Measurements from ENCODE around the gene ALPP.
A peak's percentile ranks its signal among the peaks of the same experiment; 100 is the strongest.
"Not testable (repeated sequence)": the region's sequence is repeated elsewhere in the genome, so short reads cannot be mapped to it uniquely, and the experiment has no call there.

ALPP gene

DNA sequence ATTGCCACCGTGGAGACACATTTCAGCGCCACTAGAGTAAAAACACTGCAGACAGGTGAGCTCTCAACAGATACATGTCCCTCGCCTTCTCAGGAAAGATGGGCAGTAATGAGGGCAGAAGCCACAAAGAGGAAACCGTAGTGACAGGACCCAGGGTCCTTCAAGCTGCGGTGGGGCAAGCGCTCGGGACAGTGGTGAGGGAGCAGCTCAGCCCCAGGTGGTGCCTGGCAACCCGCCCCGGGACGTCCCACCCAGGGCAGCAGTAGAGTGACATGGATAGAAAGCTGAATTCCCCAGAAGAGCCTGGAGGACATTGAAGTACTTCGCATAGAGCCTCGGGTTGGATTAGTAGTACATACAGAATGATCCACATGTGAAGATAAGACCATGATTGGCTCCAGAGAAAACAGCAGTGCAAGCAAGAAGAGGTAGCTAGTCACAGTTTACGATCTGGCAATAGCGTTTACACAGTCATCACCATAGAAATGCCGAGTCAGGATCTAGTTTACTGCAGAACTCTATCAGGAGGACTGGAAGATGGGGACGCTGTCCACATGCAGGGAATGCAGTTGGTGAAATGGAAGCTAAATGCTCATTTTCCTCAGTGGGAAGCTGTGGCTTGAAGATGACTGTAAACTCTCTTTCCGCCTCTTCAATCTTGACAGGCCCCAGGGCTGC, 37.4 kb upstream of the ALPP start:
- DNase-seq = no peak

DNA sequence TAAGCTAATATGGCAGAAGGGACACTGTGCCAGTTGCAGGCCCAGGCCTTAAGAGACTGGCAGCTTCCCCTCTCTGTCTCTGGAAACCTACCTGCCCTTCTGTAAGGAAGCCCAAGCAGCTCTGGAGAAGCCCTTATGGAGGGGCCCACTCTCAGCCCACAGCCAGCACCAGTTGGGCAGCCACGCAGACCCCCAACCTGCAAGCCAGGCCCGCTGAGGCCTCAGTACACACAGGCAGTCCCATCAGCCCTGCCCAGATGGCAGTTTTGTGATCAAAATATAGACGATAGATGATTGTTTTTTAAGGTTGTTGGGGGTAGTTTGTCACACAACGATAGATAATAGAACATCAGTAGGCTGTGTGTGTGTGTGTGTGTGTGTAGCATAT, 36.8 kb upstream of the ALPP start:
- DNase-seq = no peak

DNA sequence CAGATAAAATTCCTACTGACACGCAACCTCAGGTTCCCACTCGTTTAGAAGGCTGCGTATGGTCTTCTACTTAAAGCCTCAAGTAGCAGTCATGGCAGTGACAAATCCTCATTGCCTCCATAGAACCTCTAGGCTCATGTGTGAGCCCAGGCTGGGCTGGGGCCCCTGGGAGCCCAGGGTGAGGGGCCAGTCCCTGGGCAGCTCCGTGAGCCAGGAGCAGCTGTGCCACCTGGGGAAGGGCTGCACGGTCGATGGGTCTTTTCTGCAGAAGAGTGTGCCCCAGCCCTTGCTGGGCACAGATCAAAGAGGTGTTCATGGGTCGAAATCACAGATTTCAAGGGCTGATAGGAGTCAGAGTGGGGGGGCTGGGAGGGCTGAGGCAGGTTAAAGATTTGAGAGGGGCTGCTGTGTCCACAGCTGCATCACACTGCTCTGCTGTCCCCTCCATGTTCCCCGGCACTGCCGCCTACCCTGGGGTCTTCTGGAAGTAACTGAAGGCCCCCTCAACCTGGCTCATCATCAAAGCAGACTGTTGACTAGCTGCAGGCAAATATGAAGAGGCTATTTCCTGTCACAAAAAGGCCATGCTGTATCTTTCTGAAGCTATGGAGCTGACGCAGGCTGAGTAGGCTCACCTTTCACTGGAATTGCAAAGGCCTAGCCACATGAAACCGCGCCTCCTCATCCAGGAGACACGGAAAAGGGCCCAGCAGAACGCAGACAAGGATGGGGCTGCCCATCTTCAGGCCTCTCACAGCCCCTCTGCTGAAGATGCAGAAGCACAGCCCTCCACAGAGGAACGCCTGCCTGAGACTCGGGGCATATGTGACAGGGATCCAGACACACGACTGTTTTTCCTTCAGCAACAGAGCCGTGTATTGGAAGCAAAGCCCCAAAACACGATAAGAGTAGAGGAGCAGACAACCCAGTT, 35.7 kb upstream of the ALPP start:
- no peak for DNase-seq

DNA sequence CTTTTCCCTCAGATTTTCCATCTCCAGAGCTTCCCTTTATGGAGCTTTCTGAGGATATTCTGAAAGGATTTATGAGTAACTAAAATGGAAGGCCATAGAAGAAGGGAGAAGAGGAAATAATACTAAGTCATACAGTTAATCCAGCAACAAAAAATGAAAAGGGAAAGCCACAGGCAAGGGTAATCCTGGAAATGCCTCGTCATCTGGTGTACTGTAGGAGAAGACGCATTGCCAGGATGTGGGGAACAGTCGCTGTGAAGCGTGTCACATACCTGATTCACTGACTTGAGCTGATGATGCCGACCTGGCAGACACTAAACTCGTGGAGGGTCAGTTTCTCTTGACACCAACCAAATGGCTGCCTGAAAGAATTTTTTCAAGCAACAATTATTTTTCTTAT, 34.7 kb upstream of the ALPP start:
- DNase-seq = no peak

DNA sequence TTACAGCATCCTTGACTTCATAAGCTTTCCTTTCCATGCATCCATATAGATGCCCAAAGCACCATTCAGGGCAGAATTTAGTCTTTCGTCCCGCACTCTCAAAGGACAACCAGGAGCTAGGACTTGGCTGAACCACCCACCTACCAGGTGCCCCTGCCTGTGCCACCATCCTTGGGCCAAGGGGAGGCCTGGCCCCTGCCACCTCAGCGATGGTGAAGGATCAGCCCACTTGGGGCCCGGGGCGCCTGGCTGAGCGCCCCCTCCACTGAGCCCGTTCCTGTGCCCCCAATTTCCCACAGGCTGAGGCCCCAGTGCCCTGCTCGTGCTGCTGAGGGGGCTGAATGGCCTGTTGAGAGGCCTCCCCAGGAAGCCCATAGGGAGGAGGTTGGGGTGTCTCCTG, 33.3 kb upstream of the ALPP start:
- DNase-seq = no peak

DNA sequence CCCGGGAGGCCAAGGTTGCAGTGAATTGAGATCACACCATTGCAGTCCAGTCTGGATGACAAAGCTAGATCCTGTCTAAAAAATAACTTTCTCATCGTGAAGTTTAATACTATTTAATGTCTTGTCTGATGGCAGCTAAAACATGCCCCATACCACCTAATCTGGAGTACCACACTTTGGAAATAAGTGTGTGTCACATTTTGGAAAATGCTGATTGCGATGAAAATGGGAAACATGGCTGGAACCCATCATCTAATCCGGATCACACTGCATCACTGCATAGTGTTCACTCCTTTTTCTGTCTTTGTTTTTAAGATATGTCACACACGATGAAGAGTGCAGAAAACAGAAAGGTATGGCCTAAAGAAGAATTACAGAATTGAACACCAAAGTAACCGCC, 31.2 kb upstream of the ALPP start:
- no peak for DNase-seq

DNA sequence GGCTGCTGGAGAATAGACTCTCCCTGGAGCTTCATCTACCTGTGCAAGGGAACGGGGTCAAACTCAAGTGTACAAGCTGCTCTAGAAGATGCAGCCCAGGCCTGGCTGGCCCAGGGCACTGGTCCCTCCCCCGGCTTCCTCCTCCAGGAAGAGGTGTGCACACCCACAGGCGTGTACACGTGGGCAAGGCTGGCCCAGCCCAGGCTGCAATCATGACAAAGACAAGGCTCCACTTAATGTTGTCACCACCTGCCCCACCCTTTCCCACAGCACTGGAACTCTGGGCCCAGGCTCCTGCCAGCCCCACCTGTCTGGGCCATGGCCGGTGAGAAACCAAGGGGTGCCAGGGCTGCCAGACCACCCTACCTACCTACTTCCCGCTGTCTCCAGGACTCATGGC, 29.6 kb upstream of the ALPP start:
- DNase-seq = no peak

DNA sequence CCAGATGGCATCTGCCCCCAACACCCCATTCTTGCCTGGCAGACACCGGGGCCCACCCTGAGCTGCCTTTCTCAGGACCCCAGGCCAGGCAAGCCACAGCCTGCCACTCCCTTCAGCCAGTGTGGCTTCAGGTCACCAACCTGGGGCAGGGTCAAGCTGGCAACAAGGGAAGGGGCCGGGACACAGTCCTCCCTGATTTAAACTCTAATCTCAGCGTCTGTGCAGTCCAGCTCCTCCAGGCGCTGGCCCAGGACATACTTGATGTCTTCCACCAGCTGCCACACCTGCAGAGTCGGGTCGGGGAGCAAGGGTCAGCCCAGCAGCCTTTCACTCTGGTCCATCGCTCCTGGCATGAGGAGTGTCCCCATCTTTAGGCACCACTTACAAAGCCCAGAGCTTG, 29.0 kb upstream of the ALPP start:
- no peak for DNase-seq

DNA sequence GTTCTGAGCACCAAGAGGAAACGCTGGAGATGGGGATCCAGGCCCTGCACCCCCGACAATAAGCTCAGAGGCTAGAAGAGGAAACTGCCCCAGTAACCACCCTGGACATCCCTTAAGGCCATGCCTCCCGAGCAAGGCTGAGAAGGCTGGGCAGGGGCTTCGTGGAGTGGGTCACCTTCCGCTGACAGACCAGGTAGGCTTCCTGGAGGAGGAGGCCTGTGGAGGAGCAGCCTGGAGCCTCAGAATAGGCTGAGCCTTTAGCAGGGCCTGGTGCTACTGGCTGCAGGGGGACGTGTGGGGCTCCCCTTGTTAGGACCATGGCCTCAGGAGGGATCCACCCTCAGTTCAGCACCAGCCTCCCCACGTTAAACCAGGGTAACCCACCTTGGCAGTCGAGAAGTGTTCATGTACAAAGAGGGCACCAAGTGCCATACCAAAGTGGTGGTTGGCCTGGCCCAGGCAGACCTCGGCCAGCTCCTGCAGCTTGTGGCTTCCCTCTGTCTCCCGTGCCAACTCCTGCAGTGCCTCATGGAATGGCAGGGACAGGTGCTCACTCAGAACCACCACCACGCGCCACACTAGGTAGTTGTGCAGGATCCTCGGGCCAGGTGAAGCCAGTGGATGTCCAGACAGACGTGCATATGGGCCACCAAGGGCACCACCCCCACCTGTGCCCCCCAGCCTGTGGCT, 28.5 kb upstream of the ALPP start:
- no peak for DNase-seq

DNA sequence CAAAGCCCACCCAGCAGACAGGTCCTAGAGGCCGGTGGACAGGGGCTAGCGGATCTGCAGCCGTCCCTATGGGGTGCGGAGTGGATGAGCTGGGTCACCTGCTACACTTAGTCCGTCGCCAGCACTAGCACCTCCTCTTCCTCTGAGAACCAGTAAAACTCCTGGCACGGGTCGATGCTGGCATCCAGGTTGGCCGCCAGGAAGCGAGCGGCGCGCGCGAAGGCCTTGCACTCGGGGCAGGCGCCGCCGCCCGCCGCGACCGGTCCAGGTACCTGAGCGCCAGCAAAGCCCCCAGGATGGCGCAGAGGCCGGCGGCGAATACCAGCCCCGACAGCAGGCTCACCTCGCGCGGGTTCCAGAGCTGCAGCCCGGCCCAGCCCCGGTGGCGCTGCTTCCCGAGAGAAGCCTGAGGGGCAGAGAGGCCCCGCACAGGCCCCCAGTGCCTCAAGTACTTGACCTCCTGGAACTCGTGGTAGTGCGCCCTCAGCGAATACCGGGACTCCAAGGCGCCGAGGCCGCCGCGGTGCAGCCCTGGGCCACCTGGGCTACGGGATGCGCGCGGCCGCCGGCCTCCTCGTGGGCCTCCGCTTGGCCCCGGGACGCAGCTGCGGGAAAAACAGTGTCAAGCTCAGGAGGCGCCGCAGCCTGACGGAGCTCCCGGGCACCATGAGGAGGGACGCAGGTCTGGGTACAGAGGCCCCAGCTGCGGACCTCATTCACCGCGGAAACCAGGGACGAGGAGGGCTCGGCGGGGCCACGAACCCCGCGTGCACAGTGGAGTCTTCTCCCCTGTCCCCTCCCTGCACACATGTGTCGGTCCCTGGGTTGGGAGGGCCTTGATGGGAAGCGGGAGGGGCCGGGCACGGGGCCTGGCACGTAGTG, 27.5 kb upstream of the ALPP start:
- peak in 2 of 6 experiments; percentile 6 to 16 for DNase-seq

DNA sequence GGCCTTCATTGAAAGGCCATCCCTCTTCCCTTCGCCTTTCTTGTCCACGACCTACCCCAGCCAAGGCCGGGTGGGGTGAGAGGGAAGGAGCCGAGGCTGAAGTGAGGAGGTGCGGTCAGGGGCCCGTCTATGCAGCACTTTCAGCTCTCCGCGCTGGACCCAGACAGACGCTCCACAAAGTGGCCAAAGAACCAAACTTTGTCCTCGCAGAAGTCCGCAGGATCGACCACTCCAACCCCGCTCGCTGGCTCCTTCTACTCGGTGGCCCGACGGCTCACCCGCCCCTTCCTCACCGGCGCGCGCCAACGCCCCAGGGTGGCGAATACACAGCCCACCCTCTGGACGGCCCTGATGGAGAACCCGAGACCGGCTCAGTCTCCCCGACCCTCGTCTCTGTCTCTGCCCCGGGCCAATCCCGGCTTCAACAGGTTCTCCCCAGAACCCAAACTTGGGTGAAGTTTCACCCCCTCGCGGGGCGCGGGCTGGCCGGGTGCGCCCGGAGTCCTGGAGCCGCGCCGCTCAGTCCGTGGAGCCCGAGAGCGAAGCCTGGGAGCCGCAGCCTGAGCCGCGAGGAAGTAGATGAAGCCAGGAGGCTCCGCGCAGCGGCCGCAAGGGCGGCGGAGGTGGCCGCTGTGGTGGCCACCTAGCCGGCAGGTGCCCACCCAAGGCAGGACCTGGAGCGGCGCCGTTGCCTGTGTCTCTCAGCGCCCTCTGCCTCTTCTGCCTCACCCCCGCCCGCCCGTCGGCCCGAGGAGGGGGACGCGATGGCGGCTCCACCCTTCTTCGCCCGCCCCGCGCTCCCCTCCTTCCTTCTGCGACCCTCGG, 26.7 kb upstream of the ALPP start:
- no peak for DNase-seq

DNA sequence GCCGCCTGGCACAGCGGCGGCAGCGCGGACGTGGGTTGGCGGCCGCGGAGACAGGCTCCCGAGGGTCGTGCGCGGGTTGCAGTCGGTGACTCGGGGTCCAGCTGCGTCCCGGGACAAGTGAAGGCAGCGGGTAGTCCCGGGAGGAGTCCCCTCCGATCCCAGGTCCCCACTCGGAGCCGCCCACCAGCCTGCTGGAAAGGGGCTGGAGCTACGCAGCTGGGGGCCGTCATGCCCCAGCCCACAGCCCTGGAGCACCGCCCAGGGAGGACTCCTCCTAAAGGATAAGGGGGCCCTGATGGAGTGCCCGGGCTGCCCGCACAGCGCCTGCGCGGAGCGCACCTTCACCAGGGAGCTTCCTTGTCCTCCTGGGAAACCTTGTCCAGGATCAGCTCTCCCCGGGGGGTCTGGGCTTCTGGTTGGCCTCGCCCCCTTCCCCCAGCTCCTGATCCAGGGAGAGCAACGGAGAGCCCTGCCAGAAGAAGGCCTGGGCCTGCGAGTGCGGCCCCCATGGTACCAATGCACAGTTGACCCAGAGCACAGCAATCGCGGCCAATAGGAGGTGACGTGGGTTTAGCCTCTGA, 25.9 kb upstream of the ALPP start:
- no peak for DNase-seq

DNA sequence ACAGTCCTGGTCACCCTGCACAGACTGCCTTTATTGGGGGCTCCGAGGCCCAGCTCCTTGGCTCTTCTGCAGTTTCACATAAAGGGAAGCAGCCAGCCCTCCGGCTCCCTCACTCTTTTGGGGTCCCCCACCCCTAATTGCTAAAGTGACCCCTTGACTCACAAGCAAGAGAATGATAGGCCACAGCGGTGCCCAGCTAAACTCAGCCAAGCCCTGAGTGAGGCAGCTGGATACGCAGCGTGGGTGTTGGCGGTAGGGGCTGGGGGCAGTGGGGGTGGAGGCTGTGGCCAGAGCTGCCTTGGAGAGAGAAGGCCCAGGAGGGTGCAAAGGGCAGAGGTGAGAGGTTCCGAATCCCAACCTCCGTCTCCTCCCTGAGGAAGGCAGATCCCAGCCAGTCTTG, 25.5 kb upstream of the ALPP start:
- DNase-seq = no peak

DNA sequence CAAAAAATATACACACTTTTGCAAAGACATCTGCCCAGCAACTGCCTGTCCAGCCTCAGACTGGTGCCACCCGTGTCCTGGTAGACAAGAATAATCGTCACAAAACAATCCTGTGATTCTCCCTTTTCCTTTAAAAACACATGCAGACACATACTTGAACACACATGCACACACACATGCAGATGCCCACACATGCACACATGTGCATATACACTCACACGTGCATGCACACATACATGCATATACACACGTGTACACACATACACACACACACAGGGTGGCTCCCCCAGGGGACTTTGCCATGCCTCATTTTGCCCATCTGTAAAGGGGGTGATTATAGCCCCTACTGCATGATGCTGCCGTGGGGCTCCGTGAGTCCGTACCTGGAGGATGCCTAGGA, 24.9 kb upstream of the ALPP start:
- no peak for DNase-seq

DNA sequence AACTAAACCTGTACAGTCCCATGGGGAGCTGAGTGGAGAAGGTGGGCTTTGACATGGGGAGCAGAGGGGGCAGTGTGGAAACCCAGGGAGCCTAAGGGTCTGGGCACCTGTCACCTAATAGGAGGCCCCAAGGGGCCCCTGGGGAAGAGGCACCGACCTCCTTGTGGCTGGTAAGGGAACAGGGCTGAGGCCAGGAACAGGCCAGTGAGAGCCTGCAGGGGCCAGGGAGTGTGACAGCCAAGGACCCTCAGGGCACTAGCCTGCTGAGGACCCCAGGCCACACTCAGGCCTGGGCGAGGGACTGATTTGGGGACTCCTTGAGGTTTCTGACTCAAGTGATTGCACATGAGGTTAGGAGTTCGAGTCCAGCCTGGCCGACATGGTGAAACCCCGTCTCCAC, 24.5 kb upstream of the ALPP start:
- DNase-seq = no peak

DNA sequence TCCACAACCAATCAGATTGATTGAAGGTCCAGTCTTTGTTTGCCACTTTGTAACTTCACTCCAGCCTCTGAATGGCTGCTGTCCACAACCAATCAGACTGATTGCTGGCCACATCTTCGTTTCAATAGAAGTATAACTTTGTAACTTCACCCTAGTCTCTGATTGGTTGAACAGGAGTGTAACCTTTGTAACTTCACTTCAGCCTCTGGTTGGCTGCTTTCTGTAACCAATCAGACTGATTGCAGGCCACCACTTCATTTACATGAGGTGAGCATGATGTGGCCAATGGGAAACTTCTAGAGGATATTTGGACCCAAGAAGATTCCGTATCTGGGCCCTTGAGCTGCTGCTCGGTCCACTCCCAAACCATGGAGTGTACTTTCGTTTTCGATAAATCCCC, 16.9 kb upstream of the ALPP start:
- no peak for DNase-seq

DNA sequence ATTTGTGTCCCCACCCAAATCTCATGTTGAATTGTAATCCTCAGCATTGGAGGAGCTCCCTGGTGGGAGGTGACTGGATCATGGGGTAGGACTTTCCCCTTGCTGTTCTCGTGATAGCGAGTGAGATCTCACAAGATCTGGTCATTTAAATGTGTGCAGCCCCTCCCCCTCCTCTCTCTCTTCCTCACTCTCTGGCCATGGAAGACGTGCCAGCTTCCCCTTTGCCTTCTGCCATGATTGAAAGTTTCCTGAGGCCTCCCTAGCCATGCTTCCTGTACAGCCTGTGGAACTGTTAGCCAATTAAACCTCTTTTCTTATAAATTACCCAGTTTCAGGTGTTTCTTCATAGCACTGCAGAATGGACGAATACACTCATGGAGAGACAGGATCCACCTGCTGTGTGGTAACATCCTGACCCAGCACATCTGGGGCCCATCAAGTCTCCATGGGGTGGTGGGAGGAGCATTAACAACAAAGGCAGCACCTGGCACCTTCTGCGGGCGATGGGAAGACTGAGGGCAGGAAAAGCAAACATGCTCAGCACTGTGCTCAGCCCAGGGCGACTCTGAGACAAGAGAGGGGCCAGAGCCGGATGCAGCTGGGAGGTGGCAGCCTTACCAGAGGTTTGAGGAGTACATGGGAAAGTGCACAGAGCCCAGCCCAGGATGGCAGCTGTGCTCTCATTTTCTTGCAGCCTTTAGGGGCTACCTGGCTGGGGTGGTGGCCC, 16.2 kb upstream of the ALPP start:
- no peak for DNase-seq

DNA sequence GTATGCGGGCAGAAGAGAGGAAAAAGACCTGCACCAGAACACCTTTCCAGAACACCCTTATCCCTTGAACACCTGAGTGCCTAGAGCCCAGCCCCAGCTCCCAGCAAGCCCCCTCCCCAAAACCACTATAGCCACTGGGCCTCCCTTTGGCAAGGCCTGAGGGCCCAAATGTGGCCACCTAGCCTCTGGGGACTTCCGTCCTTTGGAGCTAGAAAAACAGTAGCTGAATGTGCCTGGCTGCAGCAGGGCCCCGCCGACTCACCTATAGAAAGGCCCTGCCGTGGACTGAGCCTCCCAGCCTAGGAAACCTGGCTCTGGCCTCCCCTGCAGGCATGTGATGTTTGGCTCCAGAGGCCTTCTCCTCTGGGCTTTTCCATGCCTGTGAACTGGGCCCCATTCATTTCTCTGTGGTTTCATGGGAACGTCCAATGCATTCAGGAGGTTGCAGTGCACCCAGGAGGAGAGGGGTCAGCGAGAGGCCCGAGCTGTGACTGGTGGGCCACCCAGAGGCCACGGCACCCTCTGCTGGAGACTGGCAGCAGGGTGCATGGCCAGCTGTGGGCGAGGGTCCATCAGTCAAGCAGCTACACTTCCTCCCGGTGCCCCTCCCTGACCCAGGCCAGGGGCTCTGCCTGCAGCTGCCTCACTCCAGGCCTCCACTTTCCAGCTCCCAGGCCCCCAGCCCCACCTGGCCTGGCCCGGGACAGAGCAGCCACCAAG, 15.3 kb upstream of the ALPP start:
- DNase-seq = not testable (repeated sequence)

DNA sequence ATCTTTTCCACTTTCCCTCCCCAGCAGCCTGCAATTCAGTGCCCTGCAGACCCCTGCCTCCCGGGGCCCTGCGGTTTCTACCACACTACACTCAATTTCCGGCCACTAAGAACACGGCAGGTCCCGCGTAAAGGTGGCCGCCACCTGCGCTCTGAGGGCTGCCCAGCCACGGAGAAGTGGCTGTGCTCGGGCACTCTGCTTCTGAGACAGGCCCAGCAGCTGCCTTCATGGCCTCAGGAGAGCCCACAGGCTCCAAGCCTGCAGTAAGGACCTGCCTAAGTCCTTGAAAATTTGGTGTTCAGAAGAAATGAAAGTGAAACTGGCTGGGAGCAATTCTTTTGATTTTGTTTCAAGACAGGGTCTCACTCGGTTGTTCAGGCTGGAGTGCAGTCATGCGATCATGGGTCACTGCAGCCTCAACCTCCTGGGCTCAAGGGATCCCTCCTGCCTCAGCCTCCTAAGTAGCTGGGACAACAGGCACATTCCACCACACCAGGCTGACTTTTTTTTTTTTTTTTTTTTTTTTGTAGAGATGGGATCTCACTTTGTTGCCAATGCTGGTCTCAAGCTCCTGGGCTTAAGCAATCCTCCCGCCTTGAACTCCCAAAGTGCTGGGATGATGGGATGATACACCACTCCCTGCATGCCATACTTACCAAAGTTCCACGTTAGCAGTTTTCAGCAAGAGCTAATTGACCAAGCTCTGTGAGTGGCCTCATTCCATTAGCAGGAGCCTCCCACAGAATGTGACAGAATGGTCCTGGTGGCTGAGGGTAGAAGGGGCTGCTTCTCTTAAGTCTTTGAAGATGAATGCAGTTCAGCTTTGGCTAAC, 14.6 kb upstream of the ALPP start:
- DNase-seq = peak in 3 of 6 experiments; percentile 14 to 49 (median 23)

Data from stimulated activated naive CD4-positive, alpha-beta T cell (primary cell).